Measurements from ENCODE around the gene CLPTM1L.
A peak's percentile ranks its signal among the peaks of the same experiment; 100 is the strongest.
"Not testable (repeated sequence)": the region's sequence is repeated elsewhere in the genome, so short reads cannot be mapped to it uniquely, and the experiment has no call there.

Gene CLPTM1L

GRCh38 chr5:1351156-1351555 lies 6.3 kb upstream of the CLPTM1L start:
- in situ Hi-C loops (cut with HindIII; ENCODE audit: low pct_unique_long_range_greater_than_20kb, low sequenced_read_pairs) = no loop called here
- TF ChIP-seq JUND (IDR thresholded peaks at IDR 0.05; ENCODE audit: low read depth) = no peak
- no peak for DNase-seq (ENCODE audit: low read depth in 1 of 2, low spot score in 1 of 2)

DNA sequence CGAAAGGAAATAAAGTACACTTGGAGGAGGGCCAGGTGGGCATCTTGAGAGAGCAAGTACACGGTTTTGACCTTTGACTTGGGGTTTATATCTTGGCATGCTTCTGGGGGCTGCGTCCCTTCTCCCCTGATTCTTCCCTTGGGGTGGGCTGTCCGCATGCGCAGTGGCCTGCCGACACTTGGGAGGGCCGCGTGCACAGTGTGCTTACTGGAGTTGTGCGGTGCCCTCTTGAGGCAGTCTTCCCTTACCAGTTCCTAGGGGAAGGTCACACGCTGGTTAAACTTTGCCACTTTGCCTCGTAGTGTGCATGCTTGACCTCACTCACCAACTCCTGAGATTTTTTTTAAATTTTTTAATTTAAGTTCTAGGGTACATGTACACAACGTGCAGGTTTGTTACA lies 4.3 kb upstream of the CLPTM1L start:
- TF ChIP-seq JUND (IDR thresholded peaks at IDR 0.05; ENCODE audit: low read depth) = no peak
- peak in 1 of 2 experiments; percentile 61 for DNase-seq (ENCODE audit: low read depth in 1 of 2, low spot score in 1 of 2)
- in situ Hi-C loops (cut with HindIII; ENCODE audit: low pct_unique_long_range_greater_than_20kb, low sequenced_read_pairs) = no loop called here

- DNase-seq (ENCODE audit: low read depth in 1 of 2, low spot score in 1 of 2) = no peak
- TF ChIP-seq JUND (IDR thresholded peaks at IDR 0.05; ENCODE audit: low read depth) = no peak
- in situ Hi-C loops (cut with HindIII; ENCODE audit: low pct_unique_long_range_greater_than_20kb, low sequenced_read_pairs) = no loop called here
Measured at GRCh38 chr5:1348986-1349245, 4.0 kb upstream of the CLPTM1L start.

DNA sequence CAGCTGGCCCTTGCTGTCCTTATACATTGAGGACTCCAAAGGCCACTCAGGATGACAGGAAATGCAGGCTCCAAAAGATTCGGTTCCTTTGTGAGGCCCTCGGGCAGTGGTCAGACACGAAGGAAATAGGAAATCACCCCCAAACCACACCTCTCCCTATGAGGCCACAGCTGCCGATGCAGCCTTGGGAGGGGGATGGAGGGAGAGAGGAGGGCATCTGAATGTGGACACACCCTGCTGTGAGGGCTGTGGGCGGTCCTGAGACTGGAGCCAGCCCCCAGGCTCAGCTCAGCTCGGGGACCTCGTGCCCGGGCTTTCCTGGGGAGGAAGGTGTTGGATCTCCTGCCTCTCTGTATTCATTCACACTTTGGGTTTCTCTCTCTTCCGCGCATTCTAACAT lies 2.7 kb upstream of the CLPTM1L start:
- in situ Hi-C loops (cut with HindIII; ENCODE audit: low pct_unique_long_range_greater_than_20kb, low sequenced_read_pairs) = no loop called here
- TF ChIP-seq JUND (IDR thresholded peaks at IDR 0.05; ENCODE audit: low read depth) = no peak
- DNase-seq (ENCODE audit: low read depth in 1 of 2, low spot score in 1 of 2) = no peak

DNA sequence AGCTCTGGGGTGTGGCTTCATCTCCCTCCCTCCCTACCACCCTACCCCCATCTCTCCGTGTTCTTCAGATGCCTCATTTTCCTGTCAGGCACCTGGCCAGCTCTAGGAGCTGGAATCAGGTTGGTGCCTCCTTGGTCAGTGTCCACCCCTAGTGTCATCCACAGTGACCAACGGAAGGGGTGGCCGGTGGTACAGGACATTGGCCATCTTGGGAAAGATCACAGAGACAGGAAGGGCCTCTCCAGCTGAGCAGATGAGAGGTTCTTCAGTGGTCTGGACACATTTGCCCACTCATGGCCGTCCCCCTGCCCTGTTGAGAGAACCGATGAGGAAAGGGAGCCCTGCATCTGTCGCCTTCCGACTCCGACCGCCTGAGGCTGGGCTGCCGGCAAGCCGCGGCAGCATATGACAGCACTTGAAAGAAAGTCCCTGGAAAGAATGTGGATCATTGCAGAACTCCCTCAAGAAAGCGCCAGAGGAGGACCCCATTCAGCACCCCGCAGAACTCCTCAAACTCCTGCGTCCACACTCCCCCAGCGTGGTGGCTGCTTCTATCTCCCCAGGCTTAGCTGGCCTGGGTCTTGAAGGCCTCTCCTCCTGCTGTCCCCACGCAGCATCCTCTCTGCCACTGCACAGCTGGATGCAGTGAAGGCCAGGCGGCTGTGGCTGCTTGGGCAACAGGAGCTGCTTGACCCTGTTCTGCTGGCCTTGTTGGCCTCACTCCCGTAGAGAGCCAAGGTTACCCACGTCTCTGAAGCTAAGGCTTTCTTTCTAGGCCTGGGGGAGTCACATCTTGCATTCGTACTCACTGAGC lies 1.9 kb upstream of the CLPTM1L start:
- in situ Hi-C loops (cut with HindIII; ENCODE audit: low pct_unique_long_range_greater_than_20kb, low sequenced_read_pairs) = no loop called here
- DNase-seq (ENCODE audit: low read depth in 1 of 2, low spot score in 1 of 2) = no peak
- TF ChIP-seq JUND (IDR thresholded peaks at IDR 0.05; ENCODE audit: low read depth) = no peak

- in situ Hi-C loops (cut with HindIII; ENCODE audit: low pct_unique_long_range_greater_than_20kb, low sequenced_read_pairs) = no loop called here
- no peak for TF ChIP-seq JUND (IDR thresholded peaks at IDR 0.05; ENCODE audit: low read depth)
- no peak for DNase-seq (ENCODE audit: low read depth in 1 of 2, low spot score in 1 of 2)
Measured at GRCh38 chr5:1345876-1346626, 1.2 kb upstream of the CLPTM1L start.

GRCh38 chr5:1343931-1344901 lies 683 bp downstream of the CLPTM1L start:
- TF ChIP-seq JUND (IDR thresholded peaks at IDR 0.05; ENCODE audit: low read depth) = no peak
- in situ Hi-C loops (cut with HindIII; ENCODE audit: low pct_unique_long_range_greater_than_20kb, low sequenced_read_pairs) = no loop called here
- DNase-seq (ENCODE audit: low read depth in 1 of 2, low spot score in 1 of 2) = peak in 1 of 2 experiments; percentile 49

GRCh38 chr5:1343315-1343751 lies 1.6 kb downstream of the CLPTM1L start:
- in situ Hi-C loops (cut with HindIII; ENCODE audit: low pct_unique_long_range_greater_than_20kb, low sequenced_read_pairs) = no loop called here
- DNase-seq (ENCODE audit: low read depth in 1 of 2, low spot score in 1 of 2) = no peak

GRCh38 chr5:1342711-1343110 lies 2.2 kb downstream of the CLPTM1L start:
- DNase-seq (ENCODE audit: low read depth in 1 of 2, low spot score in 1 of 2); in situ Hi-C loops (cut with HindIII; ENCODE audit: low pct_unique_long_range_greater_than_20kb, low sequenced_read_pairs): not testable (repeated sequence)

More at GRCh38 chr5:1343315-1343751, 1.6 kb downstream of the CLPTM1L start:
- no peak for TF ChIP-seq JUND (IDR thresholded peaks at IDR 0.05; ENCODE audit: low read depth)

GRCh38 chr5:1342268-1342667 lies 2.6 kb downstream of the CLPTM1L start:
- TF ChIP-seq JUND (IDR thresholded peaks at IDR 0.05; ENCODE audit: low read depth) = no peak
- no peak for DNase-seq (ENCODE audit: low read depth in 1 of 2, low spot score in 1 of 2)
- in situ Hi-C loops (cut with HindIII; ENCODE audit: low pct_unique_long_range_greater_than_20kb, low sequenced_read_pairs) = no loop called here

DNA sequence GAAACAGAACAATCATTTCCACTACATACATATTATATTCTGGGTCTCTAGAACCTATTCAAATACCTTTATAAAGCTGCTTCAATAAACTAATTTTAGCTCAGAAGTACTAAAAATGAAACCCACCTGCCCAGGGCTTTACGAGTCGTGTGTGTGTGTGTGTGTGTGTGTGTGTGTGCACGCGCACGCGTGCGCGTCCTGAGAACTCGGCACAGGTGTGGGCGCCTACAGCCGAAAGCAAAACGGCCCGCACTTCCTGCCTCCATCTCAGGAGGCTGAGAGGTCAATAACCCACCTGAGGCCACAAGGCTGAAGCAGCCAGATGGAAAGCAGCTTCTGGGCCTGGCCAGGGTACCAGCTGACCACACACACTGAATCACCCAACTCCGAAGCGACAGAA lies 3.0 kb downstream of the CLPTM1L start:
- in situ Hi-C loops (cut with HindIII; ENCODE audit: low pct_unique_long_range_greater_than_20kb, low sequenced_read_pairs) = no loop called here
- no peak for TF ChIP-seq JUND (IDR thresholded peaks at IDR 0.05; ENCODE audit: low read depth)
- no peak for DNase-seq (ENCODE audit: low read depth in 1 of 2, low spot score in 1 of 2)

DNA sequence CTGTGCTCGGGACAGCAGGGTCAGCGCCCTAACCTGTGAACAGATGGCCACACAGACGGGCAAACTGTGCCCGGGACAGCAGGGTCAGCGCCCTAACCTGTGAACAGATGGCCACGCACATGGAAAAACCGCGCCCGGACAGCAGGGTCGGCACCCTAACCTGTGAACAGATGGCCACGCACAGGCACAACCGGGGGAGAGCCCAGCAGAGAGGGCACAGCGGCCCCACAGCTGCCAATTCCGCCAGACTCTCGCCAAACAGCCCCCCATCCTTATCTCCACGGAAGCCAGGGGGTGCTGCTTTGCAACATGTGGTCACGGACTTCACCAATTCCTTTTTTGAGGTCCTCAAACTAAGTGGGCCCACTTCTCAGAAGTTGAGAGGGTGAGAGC lies 5.1 kb downstream of the CLPTM1L start:
- in situ Hi-C loops (cut with HindIII; ENCODE audit: low pct_unique_long_range_greater_than_20kb, low sequenced_read_pairs); DNase-seq (ENCODE audit: low read depth in 1 of 2, low spot score in 1 of 2): not testable (repeated sequence)

GRCh38 chr5:1339139-1339817 lies 5.6 kb downstream of the CLPTM1L start:
- in situ Hi-C loops (cut with HindIII; ENCODE audit: low pct_unique_long_range_greater_than_20kb, low sequenced_read_pairs); DNase-seq (ENCODE audit: low read depth in 1 of 2, low spot score in 1 of 2): not testable (repeated sequence)
